NCI-H1436 (cell line): ENCODE results near the gene YWHAB.
"Not testable (repeated sequence)": the region's sequence is repeated elsewhere in the genome, so short reads cannot be mapped to it uniquely, and the experiment has no call there.

Experiments used
- DNase-seq: peaks from one replicate; lab custom pipeline; 2025; lab: John Stamatoyannopoulos, UW

YWHAB gene

DNA sequence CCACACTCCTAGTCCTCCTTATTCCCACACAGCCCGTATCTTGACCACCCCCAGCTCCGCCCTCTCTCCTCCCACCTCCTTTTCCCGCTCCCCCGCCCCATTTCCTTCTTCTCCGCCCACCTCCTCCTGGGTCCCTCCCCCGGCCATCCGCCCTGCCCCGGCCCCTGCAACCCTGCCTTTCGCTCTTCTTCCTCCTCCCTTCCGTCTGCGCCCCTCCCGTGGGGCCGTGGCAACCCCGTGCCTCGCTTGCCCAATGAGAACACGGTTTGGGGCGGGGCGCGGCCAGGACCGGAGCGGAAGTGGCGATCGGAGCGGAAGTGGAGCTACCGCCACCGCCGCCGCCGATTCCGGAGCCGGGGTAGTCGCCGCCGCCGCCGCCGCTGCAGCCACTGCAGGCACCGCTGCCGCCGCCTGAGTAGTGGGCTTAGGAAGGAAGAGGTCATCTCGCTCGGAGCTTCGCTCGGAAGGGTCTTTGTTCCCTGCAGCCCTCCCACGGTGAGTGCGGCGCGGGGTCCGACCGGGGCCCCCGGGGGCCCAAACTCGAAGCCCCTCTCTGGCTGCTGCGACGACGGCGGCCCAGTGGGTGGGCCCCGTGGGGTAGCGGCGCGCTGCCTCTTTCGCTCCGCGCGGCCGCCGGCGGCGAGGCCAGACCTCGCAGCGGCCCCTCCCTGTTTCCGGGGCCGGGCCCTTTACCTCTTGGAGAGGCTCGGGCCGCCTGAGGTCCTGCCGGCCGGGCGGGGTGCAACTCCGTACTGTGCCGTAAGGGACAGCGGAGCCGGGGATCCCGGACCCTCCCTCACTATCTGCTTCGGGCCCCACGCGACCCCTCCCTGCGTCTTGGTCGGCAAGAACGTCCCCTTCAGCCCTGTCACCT, at the start of gene YWHAB:
Gene YWHAB, plus strand, starts transcription at position 314 of the 874 bp plus-strand sequence. CDS start 15,829 bp downstream, outside the sequence.
- peak; percentile 97 for DNase-seq

DNA sequence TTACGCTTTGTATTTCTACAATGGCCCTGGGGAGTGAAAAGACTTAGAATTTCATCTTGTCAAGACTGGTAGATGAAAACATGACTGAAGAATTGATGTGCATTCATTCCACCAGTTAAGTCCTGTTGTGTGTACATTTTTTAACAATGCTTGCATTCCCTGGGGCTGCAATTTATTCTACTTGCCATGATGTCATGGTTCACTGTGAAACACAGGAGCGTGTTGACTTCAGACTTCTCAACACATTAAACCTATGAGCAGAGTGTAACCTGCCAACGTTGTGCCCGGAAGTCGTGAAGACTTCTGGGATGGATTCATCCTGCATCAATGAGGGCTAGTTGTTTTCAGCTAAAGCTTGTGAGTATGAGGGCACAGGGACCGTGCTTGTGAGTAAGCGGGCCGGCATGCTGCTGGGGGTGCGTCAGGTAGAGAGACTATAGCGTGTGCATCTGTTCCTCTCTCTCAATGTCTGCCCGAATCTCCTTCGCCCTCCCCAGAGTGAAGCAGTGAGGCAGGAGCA, 48.8 kb upstream of the YWHAB start:
- DNase-seq, result no peak

DNA sequence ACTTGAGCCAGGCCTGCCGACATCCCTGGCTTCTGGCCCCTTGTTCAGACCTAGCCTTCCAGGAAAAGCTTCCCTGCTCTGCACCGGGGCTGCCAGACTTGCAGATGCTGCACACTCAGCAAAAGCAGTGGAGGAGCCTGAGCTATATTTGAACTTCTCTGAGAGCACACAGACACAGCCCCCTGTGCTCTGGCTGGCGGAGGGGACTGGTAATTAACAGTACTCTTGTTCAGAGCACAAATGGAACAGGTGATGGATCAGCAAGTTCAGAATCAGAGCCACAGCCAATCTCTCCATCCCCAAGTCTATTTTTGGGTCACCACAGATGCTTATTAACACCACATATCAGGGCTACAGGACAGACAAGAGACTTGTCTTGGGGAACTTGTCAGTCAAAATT, 47.6 kb upstream of the YWHAB start:
- no peak for DNase-seq

DNA sequence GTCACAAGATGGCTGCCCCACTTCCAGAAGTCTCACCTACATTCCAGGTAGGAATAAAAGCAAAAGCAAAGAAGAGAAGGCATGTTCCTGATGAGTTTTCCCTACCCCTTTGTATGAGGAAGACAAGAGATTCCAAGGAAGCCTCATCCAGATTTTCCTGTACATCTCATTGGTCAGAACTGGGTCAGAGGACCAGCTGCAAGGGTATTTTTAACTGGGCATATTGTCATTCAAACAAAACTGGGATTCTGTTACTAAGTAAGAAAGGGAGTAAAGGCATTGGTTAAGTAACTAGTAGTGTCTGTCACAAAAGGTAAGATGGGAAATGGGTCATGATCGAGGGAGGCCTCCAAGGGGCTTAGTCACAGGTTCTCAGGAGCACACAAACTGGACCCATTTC, 47.0 kb upstream of the YWHAB start:
- no peak for DNase-seq

DNA sequence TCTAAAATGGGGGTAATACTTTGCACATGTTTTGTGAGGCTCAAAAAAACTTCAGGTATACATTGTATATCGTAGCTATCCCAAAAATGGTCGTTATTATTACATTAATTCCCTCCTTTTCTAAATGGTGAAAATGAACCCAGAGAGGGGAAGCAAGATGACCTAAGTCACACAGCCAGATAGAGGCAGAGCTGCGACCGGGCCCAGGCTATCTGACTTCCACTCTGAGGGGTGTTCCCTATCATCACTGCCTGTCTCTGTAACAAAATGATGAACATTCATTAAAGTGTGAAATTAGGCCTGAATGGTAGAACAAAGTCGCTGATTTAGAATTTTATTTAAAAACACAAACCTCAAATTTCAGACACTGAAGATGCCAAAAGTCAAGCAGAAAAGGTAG, 46.0 kb upstream of the YWHAB start:
- no peak for DNase-seq

DNA sequence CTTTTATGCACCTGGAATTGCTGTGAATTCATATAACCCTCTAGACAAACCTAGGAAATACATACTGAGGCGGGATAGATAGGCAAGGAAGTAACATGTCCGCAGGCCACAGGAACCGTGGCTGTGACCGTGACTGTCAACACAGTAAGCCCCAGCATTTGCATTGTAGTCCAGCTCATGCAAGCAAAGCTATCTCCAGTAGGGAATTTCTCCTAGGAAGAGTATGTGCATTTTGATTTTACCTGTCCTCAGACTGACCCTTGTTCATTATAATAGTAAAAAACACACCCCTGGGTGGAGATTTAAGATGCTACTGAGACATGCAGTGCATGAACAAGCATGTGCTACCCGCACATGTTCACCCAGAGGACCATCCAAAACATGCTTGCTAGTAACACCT, 44.7 kb upstream of the YWHAB start:
- DNase-seq, result no peak

DNA sequence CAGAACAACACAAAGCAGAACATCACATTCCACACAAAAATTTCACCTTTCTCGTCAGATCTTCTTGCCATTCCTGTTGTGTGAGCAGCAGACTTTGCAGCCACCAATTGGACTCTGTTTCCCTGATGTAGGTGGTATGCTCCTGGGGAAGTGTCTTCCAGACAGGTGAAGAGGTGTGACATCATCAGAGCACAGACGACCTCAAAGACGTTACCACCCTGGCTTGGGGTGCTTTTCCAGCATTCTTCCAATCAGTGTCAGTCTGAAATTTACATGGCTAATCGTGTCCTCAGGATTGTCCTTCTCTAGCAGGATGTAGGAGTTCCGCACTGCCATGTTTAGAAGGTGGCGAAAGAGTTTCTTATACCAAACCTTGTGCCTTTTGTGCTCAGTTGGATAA, 43.5 kb upstream of the YWHAB start:
- DNase-seq, result no peak

DNA sequence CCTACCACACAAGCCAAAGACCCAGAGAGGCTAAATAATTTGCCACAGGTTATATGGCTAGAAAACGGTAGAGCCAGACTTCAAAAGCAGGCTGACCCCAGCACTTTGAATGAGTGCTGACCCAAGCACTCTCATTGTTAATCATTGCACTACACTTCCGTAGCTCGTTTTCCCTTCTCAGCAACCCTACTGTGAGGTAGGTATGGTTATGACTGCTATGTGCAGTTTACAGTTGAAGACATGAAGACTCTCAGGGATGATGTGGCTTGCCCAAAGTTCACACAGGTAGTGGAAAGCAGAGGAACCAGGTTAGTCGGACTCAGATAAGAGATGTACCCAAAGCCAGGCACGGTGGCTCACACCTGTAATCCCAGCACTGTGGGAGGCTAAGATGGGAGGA, 41.6 kb upstream of the YWHAB start:
- no peak for DNase-seq

DNA sequence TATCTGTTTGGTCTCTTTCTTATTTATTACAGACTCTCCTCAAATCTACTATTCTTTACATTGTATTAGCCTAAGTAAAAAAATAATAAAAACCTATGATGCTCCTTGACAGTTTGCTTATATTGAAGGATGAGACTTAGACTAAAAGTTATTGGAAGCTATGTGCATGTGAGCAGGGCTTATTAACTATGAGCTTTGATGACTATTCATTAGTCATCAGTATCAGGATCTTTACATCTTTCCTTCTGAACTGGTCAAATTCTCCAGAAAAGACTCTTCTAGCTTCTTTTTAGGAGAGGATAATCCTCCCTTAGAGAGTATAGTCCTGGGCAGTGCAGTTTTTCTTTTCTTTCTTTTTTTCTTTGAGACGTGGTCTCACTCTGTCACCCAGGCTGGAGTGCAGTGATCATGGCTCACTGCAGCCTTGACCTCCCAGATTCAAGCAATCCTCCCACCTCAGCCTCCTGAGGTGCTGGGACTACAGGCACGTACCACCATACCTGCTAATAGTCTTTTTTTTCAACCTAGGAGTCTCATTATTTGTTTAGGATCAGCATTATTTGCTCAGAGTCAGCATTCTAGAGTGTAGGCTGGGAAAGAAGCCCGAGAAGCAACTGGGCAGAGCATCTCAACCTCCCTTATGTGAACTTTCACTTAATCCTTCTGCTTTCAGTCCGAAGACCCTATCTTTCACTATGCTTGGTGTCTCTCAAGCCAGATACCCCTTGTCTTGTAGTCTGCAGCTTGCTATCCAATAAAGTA, 37.1 kb upstream of the YWHAB start:
- no peak for DNase-seq

DNA sequence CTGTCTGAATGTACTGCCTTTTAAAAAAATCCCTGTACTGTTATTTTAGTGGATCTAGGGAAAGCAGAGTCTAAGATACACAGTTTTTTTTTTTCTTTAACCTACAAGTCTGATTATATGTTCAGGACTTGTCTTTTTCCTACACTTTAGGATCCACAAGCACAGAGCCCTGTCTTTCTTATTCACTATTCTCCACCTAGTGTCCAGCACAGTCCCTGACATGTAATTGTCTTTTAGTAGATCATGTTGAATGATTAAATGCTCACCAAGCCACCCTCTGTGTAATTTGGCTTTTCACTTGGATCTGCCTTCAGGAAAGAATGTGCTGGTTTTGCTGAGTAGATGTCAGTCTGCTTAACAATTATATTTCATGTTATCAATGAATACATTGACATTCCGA, 35.8 kb upstream of the YWHAB start:
- no peak for DNase-seq

DNA sequence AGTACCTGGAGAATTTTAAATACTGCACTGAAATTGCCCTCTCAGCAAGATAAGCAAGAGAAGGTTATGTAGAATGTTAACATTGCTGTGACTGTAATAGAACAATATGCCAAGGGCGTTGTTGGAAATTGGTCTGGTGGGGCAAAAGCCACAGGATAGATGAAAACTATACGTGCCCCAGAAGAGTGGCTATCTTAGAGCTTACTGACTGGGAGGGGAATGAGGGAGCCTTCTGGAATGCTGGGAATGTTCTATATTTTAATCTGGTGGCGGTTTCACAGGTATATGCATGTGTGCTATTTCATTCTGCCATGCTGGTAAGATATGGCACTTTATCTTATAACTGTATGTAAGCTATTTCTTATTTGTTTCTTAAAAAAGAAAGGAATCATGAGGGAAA, 35.2 kb upstream of the YWHAB start:
- no peak for DNase-seq

DNA sequence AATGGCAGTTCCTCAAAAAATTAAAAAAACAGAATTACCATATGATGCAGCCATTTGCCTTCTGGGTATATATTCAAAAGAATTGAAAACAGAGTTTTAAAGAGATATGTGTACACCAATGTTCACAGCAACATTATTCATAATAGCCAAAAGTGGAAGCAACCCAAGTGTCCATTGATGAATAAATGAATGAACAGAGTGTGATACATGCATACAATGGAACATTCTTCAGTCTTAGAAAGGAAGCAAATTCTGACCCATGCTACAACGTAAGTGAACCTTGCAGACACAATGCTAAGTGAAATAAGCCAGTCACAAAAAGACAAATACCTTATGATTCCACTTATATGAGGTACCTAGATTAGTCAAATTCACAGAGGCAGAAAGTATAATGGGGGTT, 34.7 kb upstream of the YWHAB start:
- no peak for DNase-seq

DNA sequence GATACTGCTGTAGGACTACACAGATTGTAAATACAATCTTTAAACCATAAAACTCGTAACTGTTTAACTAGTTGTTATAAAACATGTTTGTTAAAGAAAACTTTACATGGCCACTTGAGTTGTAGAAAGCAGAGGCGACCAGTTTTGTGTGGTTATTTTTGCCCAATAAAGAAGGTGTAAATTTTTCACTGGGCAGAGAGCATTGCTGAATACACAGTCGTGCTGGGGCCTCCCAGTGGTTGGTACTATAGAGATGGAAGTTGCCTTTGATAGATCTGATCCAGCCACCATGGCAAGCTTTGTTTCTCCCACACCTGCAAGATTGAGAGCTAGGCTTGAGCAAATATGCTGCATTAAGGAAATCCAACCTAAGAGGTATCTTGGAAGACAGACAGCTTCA, 34.0 kb upstream of the YWHAB start:
- no peak for DNase-seq

DNA sequence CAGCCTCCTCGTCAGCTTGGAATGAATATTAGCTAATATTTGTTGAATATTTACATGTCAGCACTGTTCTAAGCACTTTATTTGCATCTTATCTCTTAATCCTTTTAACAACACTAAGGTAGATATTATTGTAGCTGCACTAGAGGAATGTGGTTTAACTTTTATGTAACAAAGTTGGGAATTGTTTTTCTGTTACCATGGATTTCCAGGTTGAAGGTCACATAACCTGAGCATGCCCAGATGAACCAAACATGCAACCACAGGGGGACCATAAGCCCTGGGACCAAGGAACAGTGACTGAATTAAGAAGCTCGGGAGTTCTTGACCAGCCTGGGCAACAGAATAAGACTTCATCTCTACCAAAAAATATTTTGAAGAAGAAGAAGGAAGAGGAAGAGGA, 29.1 kb upstream of the YWHAB start:
- no peak for DNase-seq

DNA sequence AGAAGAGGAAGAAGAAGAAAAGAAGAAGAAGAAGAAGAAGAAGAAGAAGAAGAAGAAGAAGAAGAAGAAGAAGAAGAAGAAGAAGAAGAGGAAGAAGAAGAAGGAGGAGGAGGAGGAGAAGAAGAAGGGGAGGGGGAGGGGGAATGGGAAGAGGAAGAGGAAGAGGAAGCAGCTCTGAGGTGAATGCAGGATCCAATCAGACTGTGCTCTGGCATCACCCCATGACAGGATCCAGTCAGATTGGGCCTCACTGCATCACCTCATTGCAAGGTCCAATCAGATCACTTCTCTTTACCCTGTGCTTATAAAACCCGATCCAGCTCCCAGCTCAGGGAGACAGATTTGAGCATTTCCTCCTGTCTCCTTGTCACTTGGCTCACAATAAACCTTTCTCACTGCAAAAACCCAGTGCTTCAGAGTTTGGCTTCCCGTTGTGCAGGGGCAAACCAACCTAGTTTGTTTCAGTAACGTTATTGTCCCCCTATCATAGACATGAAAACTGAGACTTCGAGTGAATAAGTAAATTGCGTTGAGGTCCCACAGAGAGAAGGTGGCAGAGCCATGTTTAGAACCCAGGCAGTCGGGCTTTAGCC, 28.6 kb upstream of the YWHAB start:
- DNase-seq, result no peak

DNA sequence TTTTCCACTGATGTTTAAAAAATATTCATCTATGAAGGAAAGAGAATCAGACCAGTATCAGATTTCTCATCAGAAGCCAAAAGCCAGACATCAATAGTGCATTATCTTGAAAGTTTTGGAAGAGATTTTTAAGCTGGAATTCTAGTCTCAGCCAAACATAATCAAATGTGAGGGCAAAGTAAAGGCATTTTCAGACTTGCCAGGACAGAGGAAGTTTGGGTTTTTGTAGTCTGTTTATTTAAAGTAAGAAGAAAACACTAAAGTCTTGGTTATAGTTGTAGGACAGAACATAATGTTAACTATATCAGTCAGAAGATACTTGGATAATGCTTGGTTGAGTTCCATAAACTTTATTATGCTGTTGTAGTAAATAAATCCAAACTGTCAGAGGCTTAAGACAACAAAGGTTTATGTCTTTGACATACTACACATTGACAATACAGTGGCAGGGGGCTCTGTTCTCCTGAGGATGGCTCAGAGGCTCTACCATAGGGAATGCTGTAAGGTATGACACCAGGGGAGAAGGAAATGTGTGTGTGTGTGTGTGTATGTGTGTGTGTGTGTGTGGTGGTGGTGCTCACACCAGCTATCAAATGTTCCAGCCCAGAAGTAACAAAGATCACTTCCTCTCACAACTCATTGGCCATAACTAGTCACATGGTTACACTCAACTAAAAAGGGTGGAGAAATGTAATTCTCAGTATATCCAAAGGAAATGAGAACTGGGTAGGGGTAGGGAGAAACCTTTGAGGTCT, 26.7 kb upstream of the YWHAB start:
- no peak for DNase-seq

DNA sequence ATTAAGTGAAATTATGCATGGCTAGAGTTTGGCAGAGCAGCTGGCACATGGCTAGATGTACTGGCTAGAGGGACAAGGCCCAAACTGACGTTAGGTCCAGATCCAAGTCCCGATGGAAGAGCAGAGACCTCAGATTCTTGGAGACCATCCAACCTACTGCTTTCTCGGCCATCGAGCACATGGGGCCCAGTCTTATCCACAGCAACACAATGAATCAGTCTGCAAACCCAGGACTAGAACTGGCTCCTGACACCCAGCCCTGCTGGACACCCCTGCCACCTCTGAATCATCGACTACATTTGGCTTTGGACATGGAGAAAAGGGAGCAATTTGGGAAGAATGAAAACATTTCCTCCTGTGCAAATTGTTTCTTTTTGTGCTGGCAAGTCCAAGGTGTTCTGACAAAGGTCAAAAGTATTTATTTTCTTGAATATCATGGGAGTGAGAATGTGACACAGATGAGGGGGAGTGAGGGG, 23.9 kb upstream of the YWHAB start:
- no peak for DNase-seq

DNA sequence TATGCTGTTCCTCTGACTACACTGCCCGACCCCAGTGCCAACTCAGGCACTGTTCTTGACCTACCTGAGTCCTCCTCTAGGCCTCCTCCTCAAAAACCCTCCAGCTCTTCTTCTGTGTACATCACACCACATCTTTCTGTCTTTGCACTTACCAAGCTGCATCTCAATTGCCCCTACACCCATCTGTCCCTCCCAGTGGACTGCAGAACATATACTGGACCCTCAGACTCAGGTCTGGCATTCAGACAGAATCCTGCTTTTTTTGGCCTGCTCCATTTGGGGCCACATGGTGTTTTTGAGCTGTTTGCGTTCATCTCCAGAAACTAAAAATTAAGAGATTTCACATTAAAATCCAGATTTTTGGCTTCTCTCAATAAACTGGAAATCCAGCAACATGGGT, 23.2 kb upstream of the YWHAB start:
- DNase-seq, result no peak

DNA sequence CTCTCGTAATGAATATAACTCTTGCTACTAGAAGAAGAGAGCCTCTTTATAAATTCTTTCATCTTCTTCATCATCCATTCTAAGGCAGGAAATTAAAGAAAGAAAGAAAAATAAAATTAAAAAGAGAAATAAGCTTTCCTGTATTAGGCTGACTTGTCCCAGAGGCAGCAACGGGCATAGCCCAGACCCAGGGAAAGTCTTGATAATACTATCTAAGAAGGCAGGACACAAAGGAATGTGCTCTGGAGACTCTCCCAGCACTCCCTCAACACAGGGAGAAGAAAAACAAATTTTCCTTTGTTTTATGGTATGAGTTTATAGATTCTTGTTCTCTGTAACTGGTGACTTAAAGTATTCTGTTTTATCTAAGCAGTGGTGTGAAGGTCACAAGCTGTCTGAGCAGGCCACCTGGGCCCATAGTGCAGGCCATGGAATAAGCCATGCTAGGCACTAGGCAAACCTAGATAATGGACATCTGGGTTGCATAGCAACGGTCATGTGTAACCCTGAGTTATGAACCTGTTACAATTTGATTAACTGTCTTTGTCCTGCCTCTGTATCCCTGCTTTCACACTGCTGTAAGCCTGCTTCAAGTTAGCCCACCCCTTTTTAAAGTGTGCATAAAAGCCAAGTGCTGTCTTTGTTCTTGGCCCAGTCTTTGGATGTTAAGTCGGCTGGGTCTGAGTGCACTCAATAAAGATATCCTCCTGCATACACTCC, 22.0 kb upstream of the YWHAB start:
- DNase-seq, result not testable (repeated sequence)

DNA sequence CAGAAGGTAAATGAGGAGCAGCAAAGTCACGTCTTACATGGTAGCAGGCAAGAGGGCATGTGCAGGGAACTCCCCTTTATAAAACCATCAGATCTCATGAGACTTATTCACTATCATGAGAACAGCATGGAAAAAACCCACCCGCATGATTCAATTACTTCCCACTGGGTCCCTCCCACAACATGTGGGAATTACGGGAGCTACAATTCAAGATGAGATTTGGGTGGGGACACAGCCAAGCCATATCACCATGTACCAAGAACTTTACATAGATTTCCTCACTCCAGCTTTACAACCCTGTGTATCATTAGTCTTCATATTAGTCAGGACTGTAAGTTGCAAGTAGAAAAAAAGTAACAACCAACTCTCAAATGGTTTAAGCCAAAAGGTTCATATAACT, 21.0 kb upstream of the YWHAB start:
- not testable (repeated sequence) for DNase-seq

DNA sequence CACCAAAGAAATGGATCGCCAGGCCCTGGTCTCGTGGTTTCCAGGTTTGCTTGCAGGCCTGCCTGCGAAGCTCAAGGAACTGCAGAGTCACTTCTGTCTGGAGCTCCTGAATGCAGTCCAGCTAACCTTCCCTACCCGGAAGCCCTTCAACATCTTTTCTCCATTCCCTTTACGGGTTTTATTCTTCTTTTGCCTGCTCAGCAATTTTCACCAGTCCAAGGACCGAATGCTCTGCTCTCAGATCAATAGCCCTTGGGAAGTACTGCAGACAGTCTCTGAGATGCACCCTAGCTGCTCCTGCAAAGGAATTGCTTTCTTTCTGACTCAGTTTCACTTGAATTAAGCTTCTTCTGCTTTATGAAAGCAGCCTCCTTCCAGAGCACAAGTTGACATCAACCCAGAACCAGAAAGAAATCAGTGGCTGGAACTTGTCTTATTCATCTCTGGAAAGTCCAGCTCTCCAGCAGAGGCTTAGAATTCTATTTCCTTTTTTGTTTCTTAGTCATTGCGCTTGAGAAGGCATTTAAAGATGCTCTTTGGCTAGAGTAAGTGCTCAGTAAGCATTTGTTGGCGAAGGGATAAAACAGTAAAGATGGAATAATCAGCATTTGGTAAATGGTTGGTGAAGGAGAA, 18.7 kb upstream of the YWHAB start:
- DNase-seq, result no peak
